Measurements from ENCODE around the gene HCRT. TPM values are rescaled to one million over a fixed set of nuclear protein-coding genes. Genes with fewer than 3 reads are reported as not detected.
A peak's percentile ranks its signal among the peaks of the same experiment; 100 is the strongest.

Gene HCRT
- total RNA-seq, 2 donors from 2014 or later, result not detected

DNA sequence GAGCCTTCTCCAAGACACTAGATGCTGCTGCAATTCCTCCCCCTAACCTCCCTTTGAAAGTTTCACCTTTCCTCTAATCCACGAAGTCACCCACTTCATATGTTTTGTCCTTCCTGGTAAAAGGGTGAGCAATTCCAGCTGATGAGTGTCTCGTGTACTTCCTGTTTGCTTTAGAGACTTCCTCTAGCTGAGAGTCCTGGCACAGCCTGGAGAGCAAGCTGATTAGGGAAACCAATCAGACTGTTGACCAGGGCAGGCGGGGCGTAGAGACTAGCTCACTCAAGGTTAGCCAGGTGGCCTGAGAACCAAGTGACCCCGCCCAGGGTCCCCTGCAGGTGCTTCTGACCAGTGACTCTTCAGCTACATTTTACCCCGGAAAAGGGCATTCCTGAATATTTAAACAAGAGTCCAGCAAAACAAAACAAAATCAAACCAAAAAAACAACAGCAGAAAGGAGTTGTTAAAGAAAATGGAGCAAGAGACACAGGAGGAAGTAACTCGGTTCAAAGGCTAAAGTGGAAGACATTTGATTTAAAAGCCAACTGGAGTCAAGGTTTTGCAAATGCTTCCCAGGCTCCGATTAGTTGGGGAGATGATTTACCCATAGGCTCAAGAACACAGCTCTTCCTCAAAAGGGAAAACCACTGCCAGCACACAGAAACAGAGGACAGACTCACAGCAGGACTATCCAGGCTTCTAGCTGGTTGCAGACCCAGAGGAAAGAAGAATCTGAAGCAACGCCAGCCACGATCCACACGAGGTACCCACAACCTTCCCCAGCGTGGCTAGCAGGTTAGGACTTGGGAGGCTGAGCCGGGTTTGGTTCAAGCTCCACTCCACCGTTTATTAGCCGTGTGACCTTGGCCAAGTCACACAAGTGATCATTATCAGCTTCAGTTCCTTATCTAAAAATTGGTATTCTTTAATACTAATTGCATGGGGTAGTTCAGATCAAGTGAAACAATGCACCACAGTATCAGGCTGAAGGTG is 49.3 kb downstream of the HCRT start:
- H3K27ac ChIP-seq, result peak overlapping the region; percentile 8
- no peak overlapping the region for H3K4me3 ChIP-seq
- DNase-seq (ENCODE audit: low spot score) (no peak), ATAC-seq (ENCODE audit: insufficient number of reproducible peaks, low FRiP score, low read depth) (no peak)
- H3K36me3 ChIP-seq, result peaks cover 3% of the 10 kb centered on the region
- no peaks in the 10 kb centered on the region for H3K27me3 ChIP-seq (replicated peaks; ENCODE audit: insufficient read depth)
- H3K4me1 ChIP-seq (ENCODE audit: control insufficient read depth in 1 of 2, low read depth in 2 of 2), result peaks cover 31 to 67% of the 10 kb centered on the region in 2 donors
- TF ChIP-seq, protein P1, sequence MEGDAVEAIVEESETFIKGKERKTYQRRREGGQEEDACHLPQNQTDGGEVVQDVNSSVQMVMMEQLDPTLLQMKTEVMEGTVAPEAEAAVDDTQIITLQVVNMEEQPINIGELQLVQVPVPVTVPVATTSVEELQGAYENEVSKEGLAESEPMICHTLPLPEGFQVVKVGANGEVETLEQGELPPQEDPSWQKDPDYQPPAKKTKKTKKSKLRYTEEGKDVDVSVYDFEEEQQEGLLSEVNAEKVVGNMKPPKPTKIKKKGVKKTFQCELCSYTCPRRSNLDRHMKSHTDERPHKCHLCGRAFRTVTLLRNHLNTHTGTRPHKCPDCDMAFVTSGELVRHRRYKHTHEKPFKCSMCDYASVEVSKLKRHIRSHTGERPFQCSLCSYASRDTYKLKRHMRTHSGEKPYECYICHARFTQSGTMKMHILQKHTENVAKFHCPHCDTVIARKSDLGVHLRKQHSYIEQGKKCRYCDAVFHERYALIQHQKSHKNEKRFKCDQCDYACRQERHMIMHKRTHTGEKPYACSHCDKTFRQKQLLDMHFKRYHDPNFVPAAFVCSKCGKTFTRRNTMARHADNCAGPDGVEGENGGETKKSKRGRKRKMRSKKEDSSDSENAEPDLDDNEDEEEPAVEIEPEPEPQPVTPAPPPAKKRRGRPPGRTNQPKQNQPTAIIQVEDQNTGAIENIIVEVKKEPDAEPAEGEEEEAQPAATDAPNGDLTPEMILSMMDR (IDR thresholded peaks at IDR 0.05), result no peak
- no peaks in the 10 kb centered on the region for H3K9me3 ChIP-seq

DNA sequence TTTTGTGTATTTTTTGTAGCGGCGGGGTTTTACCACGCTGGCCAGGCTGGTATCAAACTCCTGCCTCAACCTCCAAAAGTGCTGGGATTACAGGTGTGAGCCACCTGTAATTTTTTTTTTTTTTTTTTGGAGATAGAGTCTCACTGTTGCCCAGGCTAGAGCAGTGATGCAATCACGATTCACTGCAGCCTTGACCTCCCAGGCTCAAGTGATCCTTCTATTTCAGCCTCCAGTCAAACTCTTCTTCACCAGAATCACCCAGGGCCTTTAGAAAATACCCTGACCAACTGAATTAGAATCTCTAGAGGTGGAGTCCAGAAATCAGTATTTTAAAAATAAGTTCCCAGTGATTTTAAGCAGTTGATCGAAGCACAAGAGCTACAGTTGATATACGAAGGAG is 50.1 kb downstream of the HCRT start:
- peaks cover 28 to 68% of the 10 kb centered on the region in 2 donors for H3K4me1 ChIP-seq (ENCODE audit: control insufficient read depth in 1 of 2, low read depth in 2 of 2)

More for the DNA sequence above, 50.1 kb downstream of the HCRT start:
- no peak for DNase-seq (ENCODE audit: low spot score)
- peak overlapping the region; percentile 1 to 2 for H3K27ac ChIP-seq
- peaks cover 6% of the 10 kb centered on the region for H3K36me3 ChIP-seq
- H3K9me3 ChIP-seq, result no peaks in the 10 kb centered on the region
- ATAC-seq (ENCODE audit: insufficient number of reproducible peaks, low FRiP score, low read depth), result no peak
- H3K4me3 ChIP-seq, result no peak overlapping the region
- H3K27me3 ChIP-seq (replicated peaks; ENCODE audit: insufficient read depth), result no peaks in the 10 kb centered on the region
- TF ChIP-seq, protein P1 (IDR thresholded peaks at IDR 0.05), result no peak

Other genes starting within 250 kb of the HCRT start
- gene CNP, start 218.7 kb downstream of the HCRT start, total RNA-seq, result 10 to 100 TPM; 32.4 to 56.3 TPM
- 10 to 100 TPM; 61.2 to 80.6 TPM for gene DNAJC7, start 168.0 kb downstream of the HCRT start, total RNA-seq
- gene NKIRAS2, start 165.4 kb downstream of the HCRT start, total RNA-seq, result 10 to 100 TPM; 43.8 to 46.2 TPM
- under 1 TPM; 0.21 to 0.54 TPM for gene C17orf113, start 134.9 kb downstream of the HCRT start, total RNA-seq
- not detected for gene ZNF385C, start 87.0 kb downstream of the HCRT start, total RNA-seq
- 10 to 100 TPM; 13.7 to 18.5 TPM for gene DHX58, start 72.7 kb downstream of the HCRT start, total RNA-seq
- 10 to 100 TPM; 26.4 to 31.3 TPM for gene KAT2A, start 64.1 kb downstream of the HCRT start, total RNA-seq
- not detected for gene HSPB9, start 62.6 kb downstream of the HCRT start, total RNA-seq
- 100 to 1,000 TPM in 1 of 2 donors, 10 to 100 TPM in 1; 89.2 to 158 TPM for gene RAB5C, start 30.5 kb downstream of the HCRT start, total RNA-seq
- under 1 TPM in 1 of 2 donors, not detected in 1; 0.21 TPM for gene KCNH4, start 4.3 kb downstream of the HCRT start, total RNA-seq
- 10 to 100 TPM; 45.8 to 56.1 TPM for gene GHDC, start 9.0 kb upstream of the HCRT start, total RNA-seq
- gene STAT5B, start 90.9 kb upstream of the HCRT start, total RNA-seq, result 100 to 1,000 TPM in 1 of 2 donors, 10 to 100 TPM in 1; 95.2 to 117 TPM
- gene STAT5A, start 103.0 kb upstream of the HCRT start, total RNA-seq, result 10 to 100 TPM; 65.5 to 69.8 TPM
- gene STAT3, start 203.0 kb upstream of the HCRT start, total RNA-seq, result 100 to 1,000 TPM; 217 to 360 TPM
- 100 to 1,000 TPM; 579 to 938 TPM for gene CAVIN1, start 237.8 kb upstream of the HCRT start, total RNA-seq